ENCODE data around the gene INAFM2. TPM values are rescaled to one million over a fixed set of nuclear protein-coding genes. Genes with fewer than 3 reads are reported as not detected.

Gene INAFM2
- polyA plus RNA-seq, 2 of the 4 experiments (the other 2 are of a cell fraction), result 2.8 to 3.8 TPM

- H3K4me3 ChIP-seq, result no peak overlapping the region
- no peak for DNase-seq (ENCODE audit: low read depth in 1 of 2, low spot score in 1 of 2)
- TF ChIP-seq MYC (IDR thresholded peaks at IDR 0.05; ENCODE audit: borderline replicate concordance, low read length) (no peak), REST (IDR thresholded peaks at IDR 0.05) (no peak), CHD2 (IDR thresholded peaks at IDR 0.05; ENCODE audit: low read length, partially characterized antibody) (no peak), FOSB (CRISPR knock-in tag; IDR thresholded peaks at IDR 0.05) (no peak), ATOH8 (CRISPR knock-in tag; IDR thresholded peaks at IDR 0.05; ENCODE audit: low read depth) (no peak), ZSCAN20 (CRISPR knock-in tag; IDR thresholded peaks at IDR 0.05) (no peak), TP53 (CRISPR knock-in tag; IDR thresholded peaks at IDR 0.05) (no peak), ZFP36 (IDR thresholded peaks at IDR 0.05; ENCODE audit: borderline replicate concordance, partially characterized antibody) (no peak), ZNF302 (CRISPR knock-in tag; IDR thresholded peaks at IDR 0.05) (no peak), CEBPB (IDR thresholded peaks at IDR 0.05) (no peak), HOXB5 (CRISPR knock-in tag; IDR thresholded peaks at IDR 0.05) (no peak), EP300 (IDR thresholded peaks at IDR 0.05) (no peak), PHF8 (IDR thresholded peaks at IDR 0.05; ENCODE audit: borderline replicate concordance, low read depth) (no peak), TFCP2L1 (CRISPR knock-in tag; IDR thresholded peaks at IDR 0.05) (no peak), POLR2A (IDR thresholded peaks at IDR 0.05; ENCODE audit: low read length) (no peak), BHLHE40 (IDR thresholded peaks at IDR 0.05; ENCODE audit: low read depth, low read length) (no peak), FOXS1 (CRISPR knock-in tag; IDR thresholded peaks at IDR 0.05) (no peak), KDM1A (IDR thresholded peaks at IDR 0.05; ENCODE audit: low read depth) (no peak)
- CTCF ChIA-PET, result interaction anchor here (0.7 to 1.4 kb wide), 5 partner anchors 10 to 81 kb away, joined by 3 to 6 read pairs (median 4); partner anchors contain the start of genes ANKRD63 and PLCB2
- H3K9me3 ChIP-seq, result peaks cover 6% of the 10 kb centered on the region; the same call in 2 of the 3 replicates
- no peak overlapping the region for H3K27ac ChIP-seq
- POLR2A ChIA-PET, result no interaction called here
- no peaks in the 10 kb centered on the region for H3K4me1 ChIP-seq
- no peak overlapping the region for H3K4me2 ChIP-seq
- ATAC-seq, result no peak
- 72% methylated on average over 14 of the region's 17 CpGs for whole genome bisulfite sequencing (ENCODE audit: missing lambda C conversion rate)
- FAIRE-seq, result no peak
These were observed 25.1 kb upstream of the INAFM2 start for GRCh38 chr15:40298216-40298935.

GRCh38 chr15:40300367-40300766, 23.1 kb upstream of the INAFM2 start:
- ATAC-seq, result no peak
- no peak overlapping the region for H3K4me3 ChIP-seq
- WGBS (ENCODE audit: missing lambda C conversion rate), result 55% methylated on average over 2 of the region's 2 CpGs
- no peak overlapping the region for H3K4me2 ChIP-seq
- CTCF ChIA-PET, result interaction anchor here (2.4 kb wide), 1 partner anchor 20 kb away, joined by 7 read pairs; no protein-coding TSS in a partner anchor
- no peak overlapping the region for H3K27ac ChIP-seq
- no peak for FAIRE-seq
- no peaks in the 10 kb centered on the region for H3K4me1 ChIP-seq
- POLR2A ChIA-PET, result no interaction called here
- no peak for DNase-seq (ENCODE audit: low read depth in 1 of 2, low spot score in 1 of 2)
- peaks cover 6% of the 10 kb centered on the region; the same call in 2 of the 3 replicates for H3K9me3 ChIP-seq
- TF ChIP-seq ELK1 (IDR thresholded peaks at IDR 0.05; ENCODE audit: low read depth, low read length) (no peak), BCL3 (IDR thresholded peaks at IDR 0.05) (no peak), KDM1A (IDR thresholded peaks at IDR 0.05; ENCODE audit: low read depth) (no peak), HOXA7 (CRISPR knock-in tag; IDR thresholded peaks at IDR 0.05) (no peak), PBX3 (IDR thresholded peaks at IDR 0.05) (no peak), MAZ (IDR thresholded peaks at IDR 0.05; ENCODE audit: borderline replicate concordance, low read depth, low read length) (no peak)
